ENCODE data around the gene PHAF1. TPM values are rescaled to one million over a fixed set of nuclear protein-coding genes. Genes with fewer than 3 reads are reported as not detected.
A peak's percentile ranks its signal among the peaks of the same experiment; 100 is the strongest.

Gene PHAF1
- polyA plus RNA-seq, 1 donor from 2014 or later: 14.5 TPM

- Mint-ChIP-seq H3K4me3 (no peak overlapping the region), H3K27ac (peak overlapping the region in 1 of 3 donors; percentile 32), H3K36me3 (peaks cover 12% of the 10 kb centered on the region), H3K27me3 (peaks cover 6% of the 10 kb centered on the region), H3K4me1 (peaks cover 1 to 5% (median 3%) of the 10 kb centered on the region in 3 donors), H3K9me3 (no peaks in the 10 kb centered on the region)
These were observed 37.8 kb downstream of the PHAF1 start for GRCh38 chr16:67147437-67148140.

- H3K4me3 Mint-ChIP-seq: peak overlapping the region in 1 of 4 donors; percentile 53
- peaks cover 1 to 5% (median 3%) of the 10 kb centered on the region in 3 donors for H3K4me1 Mint-ChIP-seq
- no peaks in the 10 kb centered on the region for H3K9me3 Mint-ChIP-seq
- H3K27me3 Mint-ChIP-seq: peaks cover 6% of the 10 kb centered on the region
- no peak overlapping the region for H3K27ac Mint-ChIP-seq
- peaks cover 12% of the 10 kb centered on the region for H3K36me3 Mint-ChIP-seq
These were observed 38.5 kb downstream of the PHAF1 start for GRCh38 chr16:67148221-67148620.

- Mint-ChIP-seq H3K27me3 (peaks cover 6% of the 10 kb centered on the region), H3K27ac (peak overlapping the region in 1 of 3 donors; percentile 35), H3K4me1 (peaks cover 1 to 5% (median 5%) of the 10 kb centered on the region in 3 donors), H3K9me3 (no peaks in the 10 kb centered on the region), H3K4me3 (peak overlapping the region in 1 of 4 donors; percentile 53), H3K36me3 (peaks cover 9% of the 10 kb centered on the region)
These were observed 39.0 kb downstream of the PHAF1 start for GRCh38 chr16:67148656-67149275.

GRCh38 chr16:67149276-67150046 is 39.7 kb downstream of the PHAF1 start:
- peaks cover 6% of the 10 kb centered on the region for H3K27me3 Mint-ChIP-seq
- no peaks in the 10 kb centered on the region for H3K9me3 Mint-ChIP-seq
- peak overlapping the region in 1 of 3 donors; percentile 35 for H3K27ac Mint-ChIP-seq
- peaks cover 3 to 7% (median 5%) of the 10 kb centered on the region in 3 donors for H3K4me1 Mint-ChIP-seq
- peaks cover 8% of the 10 kb centered on the region for H3K36me3 Mint-ChIP-seq
- peak overlapping the region in 3 of 4 donors; percentile 48 to 53 (median 51) for H3K4me3 Mint-ChIP-seq

GRCh38 chr16:67150047-67150832 is 40.5 kb downstream of the PHAF1 start:
- peaks cover 4 to 7% (median 5%) of the 10 kb centered on the region in 3 donors for H3K4me1 Mint-ChIP-seq
- no peaks in the 10 kb centered on the region for H3K9me3 Mint-ChIP-seq
- no peak overlapping the region for H3K27ac Mint-ChIP-seq
- peaks cover 6% of the 10 kb centered on the region for H3K27me3 Mint-ChIP-seq
- peaks cover 2% of the 10 kb centered on the region for H3K36me3 Mint-ChIP-seq
- H3K4me3 Mint-ChIP-seq: peak overlapping the region in 2 of 4 donors; percentile 23 to 75

GRCh38 chr16:67150833-67151396 is 41.2 kb downstream of the PHAF1 start, which contains the start of gene B3GNT9:
B3GNT9 (minus strand) TSS chr16:67150998; CDS start chr16:67150485, 513 bp downstream.
- H3K9me3 Mint-ChIP-seq: no peaks in the 10 kb centered on the region
- peak within 1 kb of the TSS; percentile 69 to 83 (median 78) for H3K4me3 Mint-ChIP-seq
- H3K4me1 Mint-ChIP-seq: peaks cover 5 to 11% (median 5%) of the 10 kb centered on the region in 3 donors
- peaks cover 2% of the 10 kb centered on the region for H3K36me3 Mint-ChIP-seq
- H3K27ac Mint-ChIP-seq: no peak within 1 kb of the TSS
- H3K27me3 Mint-ChIP-seq: peaks cover 6% of the 10 kb centered on the region

GRCh38 chr16:67151431-67152097 is 41.8 kb downstream of the PHAF1 start:
- H3K27me3 Mint-ChIP-seq: peaks cover 6% of the 10 kb centered on the region
- H3K4me3 Mint-ChIP-seq: peak overlapping the region; percentile 69 to 83 (median 78)
- no peak overlapping the region for H3K27ac Mint-ChIP-seq
- H3K36me3 Mint-ChIP-seq: peaks cover 2% of the 10 kb centered on the region
- peaks cover 5 to 16% (median 11%) of the 10 kb centered on the region in 3 donors for H3K4me1 Mint-ChIP-seq
- no peaks in the 10 kb centered on the region for H3K9me3 Mint-ChIP-seq

- no peaks in the 10 kb centered on the region for H3K36me3 Mint-ChIP-seq
- peaks cover 19 to 35% (median 30%) of the 10 kb centered on the region in 3 donors for H3K4me1 Mint-ChIP-seq
- peak overlapping the region in 1 of 4 donors; percentile 87 for H3K4me3 Mint-ChIP-seq
- no peaks in the 10 kb centered on the region for H3K9me3 Mint-ChIP-seq
- no peak overlapping the region for H3K27ac Mint-ChIP-seq
- H3K27me3 Mint-ChIP-seq: no peaks in the 10 kb centered on the region
These were observed 45.0 kb downstream of the PHAF1 start for GRCh38 chr16:67154578-67155294.

- Mint-ChIP-seq H3K9me3 (no peaks in the 10 kb centered on the region), H3K27ac (peak overlapping the region in 1 of 3 donors; percentile 97), H3K4me3 (peak overlapping the region; percentile 20 to 87 (median 70)), H3K27me3 (no peaks in the 10 kb centered on the region), H3K4me1 (peaks cover 19 to 38% (median 30%) of the 10 kb centered on the region in 3 donors), H3K36me3 (no peaks in the 10 kb centered on the region)
These were observed 45.8 kb downstream of the PHAF1 start for GRCh38 chr16:67155295-67156142.

- H3K4me3 Mint-ChIP-seq: peak overlapping the region in 2 of 4 donors; percentile 63 to 72
- no peaks in the 10 kb centered on the region for H3K36me3 Mint-ChIP-seq
- peaks cover 25 to 34% (median 34%) of the 10 kb centered on the region in 3 donors for H3K4me1 Mint-ChIP-seq
- H3K27ac Mint-ChIP-seq: peak overlapping the region; percentile 14 to 97 (median 19)
- H3K9me3 Mint-ChIP-seq: no peaks in the 10 kb centered on the region
- H3K27me3 Mint-ChIP-seq: peaks cover 4% of the 10 kb centered on the region
These were observed 46.6 kb downstream of the PHAF1 start for GRCh38 chr16:67156143-67156844.

GRCh38 chr16:67157106-67157748 is 47.5 kb downstream of the PHAF1 start:
- no peaks in the 10 kb centered on the region for H3K36me3 Mint-ChIP-seq
- H3K4me1 Mint-ChIP-seq: peaks cover 27 to 34% (median 34%) of the 10 kb centered on the region in 3 donors
- no peaks in the 10 kb centered on the region for H3K9me3 Mint-ChIP-seq
- H3K4me3 Mint-ChIP-seq: peak overlapping the region in 1 of 4 donors; percentile 99
- H3K27me3 Mint-ChIP-seq: peaks cover 11% of the 10 kb centered on the region
- H3K27ac Mint-ChIP-seq: peak overlapping the region; percentile 94 to 97 (median 97)

All from IgD-negative memory B cell (primary cell).